ENCODE data around the gene PHF12.

PHF12 gene

DNA sequence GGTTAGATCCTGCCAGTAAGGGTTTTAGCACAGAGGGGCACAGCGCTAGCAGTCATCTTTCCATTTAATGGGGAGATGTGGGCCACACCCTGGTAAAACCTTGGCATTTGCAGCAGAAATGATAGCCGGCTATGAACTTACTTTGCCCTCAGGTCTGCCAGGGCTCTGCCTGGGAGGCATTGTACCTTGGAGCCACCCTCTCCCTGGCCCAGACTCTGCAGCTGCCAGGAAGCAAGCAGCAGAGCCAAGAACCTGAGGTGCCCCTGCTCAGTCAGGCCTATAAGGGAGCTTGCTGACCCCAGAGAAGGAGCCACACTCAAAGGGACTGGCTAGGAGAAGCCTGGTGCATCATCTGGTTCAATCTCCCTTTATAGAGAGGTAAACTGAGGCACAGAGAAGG lies 23.7 kb upstream of the PHF12 start:
- no peak for ATAC-seq
- DNase-seq: no peak

GRCh38 chr17:28974451-28974850 lies 23.1 kb upstream of the PHF12 start:
- no peak for ATAC-seq

DNA sequence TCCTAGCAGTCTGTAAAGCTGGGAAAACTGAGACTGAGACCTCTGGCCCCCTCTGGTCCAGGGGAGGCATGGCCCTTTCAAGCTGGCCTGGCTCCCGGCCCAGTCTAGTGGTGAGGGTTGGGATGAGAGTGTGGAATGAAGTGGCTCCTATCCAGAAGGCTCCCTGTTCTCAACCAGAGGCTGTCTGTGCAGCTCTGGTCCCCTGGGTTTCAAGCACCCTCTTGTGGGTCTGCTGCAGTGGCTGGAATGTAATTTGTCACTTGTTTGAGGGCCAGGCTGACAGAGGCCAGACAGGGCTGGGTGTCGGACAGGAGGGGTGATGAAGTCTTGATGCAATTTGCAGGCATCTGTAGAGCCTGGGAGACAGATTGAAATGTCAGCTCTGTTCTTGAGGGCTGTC lies 22.1 kb upstream of the PHF12 start:
- ATAC-seq (no peak), DNase-seq (no peak)

More at GRCh38 chr17:28974451-28974850, 23.1 kb upstream of the PHF12 start:
- DNase-seq: no peak

- ATAC-seq: no peak
- DNase-seq: no peak
Observed at GRCh38 chr17:28972437-28972836, 21.1 kb upstream of the PHF12 start.

DNA sequence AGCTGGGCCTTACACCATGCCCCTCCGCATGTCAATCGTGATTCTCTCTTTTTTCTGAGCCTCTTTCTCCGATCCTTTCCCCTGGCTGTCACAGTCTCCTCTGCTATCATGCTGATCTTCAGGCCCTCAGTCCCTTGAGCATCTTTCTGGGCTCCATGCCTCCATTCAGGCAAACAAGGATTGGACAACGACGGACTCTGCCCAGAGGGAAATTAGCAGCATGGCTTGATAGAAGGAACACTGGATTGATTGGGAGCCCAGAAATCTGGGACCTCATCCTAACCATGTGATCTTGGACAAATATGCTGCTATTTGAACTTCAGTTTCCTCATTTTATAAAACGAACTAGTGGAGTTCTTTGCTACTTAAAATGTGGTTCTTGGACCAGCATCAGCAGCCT lies 19.6 kb upstream of the PHF12 start:
- DNase-seq (no peak), ATAC-seq (no peak)

DNA sequence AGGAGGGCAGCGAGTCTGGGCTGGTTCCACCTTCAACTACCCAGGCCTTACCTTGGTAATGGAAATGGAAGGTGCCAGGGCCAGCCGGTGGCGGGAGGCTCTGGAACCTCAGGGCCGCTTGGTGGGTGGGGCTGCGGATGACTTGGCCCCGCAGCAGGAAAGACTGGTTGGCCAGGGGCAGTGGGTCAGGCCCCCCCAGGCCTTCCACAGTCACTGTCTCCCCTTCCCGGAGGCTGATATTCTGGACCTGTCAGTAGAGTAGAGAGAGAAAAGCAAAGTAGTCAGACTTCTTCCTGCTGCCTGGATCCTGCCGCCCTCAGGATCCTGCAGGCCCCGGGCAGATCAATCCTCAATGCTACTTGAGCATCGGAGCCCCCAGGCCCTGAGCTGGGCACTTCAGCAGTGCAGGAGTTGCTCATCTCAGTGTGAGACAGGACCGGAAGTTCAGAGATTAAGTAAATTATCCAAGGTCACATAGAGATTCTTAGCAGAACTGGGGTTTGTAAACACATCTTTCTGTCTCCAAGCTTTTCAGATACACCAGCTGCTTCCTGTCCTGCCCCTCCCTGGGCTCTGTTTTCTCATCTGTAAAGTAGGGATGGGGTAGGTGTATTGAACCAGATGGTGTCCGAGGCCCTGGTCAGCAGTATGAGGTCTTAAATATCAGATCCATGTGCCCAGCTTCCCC lies 18.5 kb upstream of the PHF12 start:
- ATAC-seq (no peak), DNase-seq (no peak)

- DNase-seq (no peak), ATAC-seq (no peak)
Observed at GRCh38 chr17:28968914-28969295, 17.6 kb upstream of the PHF12 start.

DNA sequence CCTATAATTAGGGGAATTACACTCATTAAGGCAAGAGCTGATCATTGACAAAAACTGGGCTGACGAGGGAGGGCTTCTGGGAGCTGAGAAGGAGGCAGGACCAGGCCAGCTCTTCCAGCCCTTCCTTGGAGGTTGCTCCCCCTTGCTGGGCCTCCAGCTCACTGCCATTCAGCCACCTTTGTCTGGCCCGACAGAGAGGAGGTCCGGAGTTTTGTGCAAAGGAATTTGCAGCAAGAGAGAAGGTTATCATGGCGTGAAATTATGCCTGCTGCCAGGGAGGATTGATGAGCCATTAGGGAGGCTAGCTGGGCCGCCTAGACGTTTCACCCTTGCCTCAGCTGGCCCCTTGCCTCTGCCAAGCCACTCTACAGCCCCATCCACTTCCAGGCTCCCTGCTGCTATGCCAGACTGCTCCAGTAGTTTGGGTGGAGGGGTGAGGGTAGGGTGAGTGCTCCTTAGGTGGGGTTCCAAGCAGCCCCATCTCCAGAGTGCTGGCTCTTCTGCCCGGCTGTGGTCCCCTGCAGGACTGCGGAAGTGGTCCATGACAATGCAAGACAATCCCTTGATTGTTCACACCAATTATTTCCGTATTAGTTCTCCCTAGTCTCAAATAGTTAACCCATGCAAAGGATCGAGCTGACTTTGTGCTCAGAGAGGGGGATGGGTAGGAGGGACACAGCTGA lies 17.1 kb upstream of the PHF12 start:
- ATAC-seq (no peak), DNase-seq (no peak)

- DNase-seq (no peak), ATAC-seq (no peak)
Observed at GRCh38 chr17:28967221-28968135, 16.2 kb upstream of the PHF12 start.

DNA sequence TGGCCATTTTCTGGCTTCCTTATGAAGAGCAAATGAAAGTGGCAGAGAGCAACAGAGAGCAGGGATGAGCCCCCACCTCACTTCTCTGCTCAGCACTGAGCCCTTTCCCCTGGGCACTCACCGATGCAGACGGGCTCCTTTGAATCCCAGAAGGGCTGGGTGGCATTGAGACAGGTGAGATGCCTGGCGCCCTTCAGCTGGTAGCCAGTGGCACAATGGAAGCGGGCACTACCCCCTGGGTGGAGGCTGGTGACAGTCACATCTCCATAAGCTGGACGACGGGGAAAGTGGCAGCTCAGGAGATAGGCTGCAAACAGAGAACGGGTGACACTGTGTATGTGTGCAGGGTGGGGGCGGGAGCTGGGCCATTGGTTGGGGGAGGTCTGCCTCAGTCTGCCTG lies 12.5 kb upstream of the PHF12 start:
- ATAC-seq: no peak
- no peak for DNase-seq

DNA sequence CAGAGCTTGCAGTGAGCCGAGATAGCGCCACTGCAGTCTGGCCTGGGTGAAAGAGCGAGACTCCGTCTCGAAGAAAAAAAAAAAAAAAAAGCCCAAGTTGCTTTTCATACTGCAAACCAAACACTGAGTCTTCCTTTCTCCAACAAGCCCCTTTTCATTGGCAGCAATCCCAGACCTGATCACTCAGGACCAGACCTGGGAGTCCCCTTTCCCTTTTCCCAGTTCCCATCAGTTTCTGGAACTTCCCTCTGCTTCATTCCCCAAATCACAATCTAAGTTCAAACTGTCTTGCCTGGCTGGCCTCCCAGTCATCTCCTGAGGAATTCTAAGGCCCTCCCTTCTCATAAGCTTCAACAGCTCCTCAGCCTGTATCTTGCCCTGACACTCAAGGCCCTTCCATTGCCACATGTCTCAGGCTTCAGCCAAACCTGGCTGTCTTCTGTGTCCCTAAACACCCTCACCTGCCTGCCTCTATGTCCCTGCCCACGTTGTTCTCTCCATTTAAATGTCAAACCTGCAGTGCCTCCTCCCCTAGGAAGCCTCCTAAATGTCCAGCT lies 11.8 kb upstream of the PHF12 start:
- DNase-seq: no peak
- ATAC-seq: no peak

DNA sequence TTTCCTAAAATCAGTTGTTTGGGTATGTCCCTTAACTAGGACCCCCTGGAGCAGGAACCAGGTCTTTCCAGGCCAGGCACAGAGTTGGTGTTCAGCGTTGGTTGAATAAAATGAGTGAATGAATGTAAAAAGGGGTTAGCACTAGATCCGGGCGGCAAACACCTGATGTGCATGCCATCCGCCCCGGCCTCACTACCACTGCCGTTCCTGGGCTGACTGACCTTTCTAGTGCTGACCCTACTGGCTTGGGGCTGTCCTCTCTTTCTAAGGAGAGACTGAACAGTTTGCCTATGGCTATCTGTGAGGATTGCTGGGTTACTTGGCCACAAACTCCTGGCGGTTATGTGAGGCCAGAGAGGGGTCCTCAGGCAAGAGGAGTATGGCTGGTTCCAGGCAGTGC lies 10.1 kb upstream of the PHF12 start:
- DNase-seq: no peak
- no peak for ATAC-seq

DNA sequence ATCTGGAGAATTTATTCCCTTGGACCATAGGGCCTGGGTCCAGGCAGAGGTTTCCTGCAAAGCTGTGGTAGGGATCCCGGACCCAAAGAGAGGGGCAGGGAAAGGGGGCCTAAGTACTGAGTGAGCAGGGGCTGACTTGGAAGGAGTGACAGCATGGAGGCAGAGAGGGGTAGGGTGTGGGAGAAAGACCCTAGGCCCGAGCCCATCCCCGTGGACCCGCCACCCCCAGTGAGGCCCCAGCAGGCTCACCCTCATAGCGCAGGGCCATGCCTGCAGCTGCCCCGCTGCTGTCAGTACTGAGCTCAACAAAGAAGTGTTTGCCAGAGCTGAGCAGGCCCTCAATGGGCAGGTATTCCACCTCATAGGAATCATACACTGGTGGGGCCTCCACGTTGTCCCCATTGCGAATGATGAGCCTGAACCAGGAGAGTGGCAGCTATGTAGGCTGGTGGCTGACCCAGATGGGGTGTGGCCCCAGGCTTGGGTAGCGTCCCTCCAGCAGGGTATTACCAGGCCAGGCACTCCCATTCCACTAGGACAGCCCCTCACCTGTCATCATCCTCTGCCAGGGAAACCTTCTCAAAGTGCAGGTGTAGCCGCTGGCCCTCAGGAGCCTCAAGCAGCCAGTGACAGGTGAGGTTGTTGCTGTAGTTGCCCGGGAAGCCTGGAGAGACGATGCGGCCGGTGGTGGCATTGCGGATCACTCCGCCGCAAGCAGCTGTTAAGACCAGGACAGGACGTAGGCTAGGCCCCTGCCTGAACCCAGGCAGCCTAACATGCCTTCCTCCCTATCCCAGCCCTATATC lies 9.1 kb upstream of the PHF12 start:
- DNase-seq (no peak), ATAC-seq (no peak)

DNA sequence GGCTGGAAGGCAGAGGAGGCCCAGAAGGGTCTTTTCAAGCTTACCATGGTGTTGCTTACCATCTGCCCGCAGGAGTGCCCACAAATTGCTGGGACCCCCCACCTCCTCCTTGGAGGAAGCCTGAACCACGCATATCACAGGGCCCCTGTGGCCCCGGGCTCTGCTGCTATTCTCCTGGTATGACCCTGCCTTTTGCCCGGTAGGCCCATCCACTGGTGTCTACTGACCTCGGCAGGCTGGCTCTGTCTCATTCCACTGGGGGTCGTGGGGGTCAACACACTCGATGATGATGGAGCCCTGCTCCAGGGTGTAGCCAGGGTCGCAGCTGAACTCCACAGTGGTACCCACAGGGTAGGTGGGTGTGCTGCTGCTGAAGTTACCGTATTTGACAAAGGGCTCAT lies 8.2 kb upstream of the PHF12 start:
- ATAC-seq: no peak
- no peak for DNase-seq

DNA sequence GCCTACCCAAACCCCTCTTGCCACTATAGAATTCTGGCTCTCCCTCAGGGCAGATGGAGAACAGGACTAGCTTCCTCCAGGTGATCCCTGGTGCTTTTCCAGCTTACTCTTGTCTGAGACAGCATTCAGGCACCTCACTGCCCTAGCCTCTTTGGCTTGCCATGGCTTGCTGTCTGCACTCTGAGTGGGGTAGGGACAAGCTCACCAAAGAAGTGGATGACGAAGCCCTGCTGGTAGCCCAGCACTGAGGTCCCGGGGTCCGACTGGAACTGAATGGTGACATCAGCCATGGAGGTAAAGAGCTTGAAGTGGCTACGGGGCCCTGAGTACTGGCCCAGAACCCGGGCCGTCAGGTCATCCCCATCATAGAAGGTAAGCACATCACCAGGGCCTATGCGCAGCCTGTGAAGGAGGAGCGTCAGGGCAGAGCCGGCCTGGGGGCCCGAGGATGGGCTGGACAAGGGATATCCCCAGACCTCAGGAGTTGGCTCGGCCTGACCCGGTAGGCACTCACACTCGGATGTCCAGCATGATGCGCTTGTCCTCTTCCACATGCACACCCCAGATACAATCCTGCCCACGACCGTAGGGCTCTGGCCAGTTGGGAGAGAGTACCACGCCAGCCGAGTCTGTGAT lies 7.6 kb upstream of the PHF12 start:
- DNase-seq: no peak
- no peak for ATAC-seq

GRCh38 chr17:28957992-28958355 lies 6.7 kb upstream of the PHF12 start:
- no peak for ATAC-seq
- no peak for DNase-seq

- no peak for DNase-seq
Observed at GRCh38 chr17:28957277-28957991, 6.1 kb upstream of the PHF12 start.

DNA sequence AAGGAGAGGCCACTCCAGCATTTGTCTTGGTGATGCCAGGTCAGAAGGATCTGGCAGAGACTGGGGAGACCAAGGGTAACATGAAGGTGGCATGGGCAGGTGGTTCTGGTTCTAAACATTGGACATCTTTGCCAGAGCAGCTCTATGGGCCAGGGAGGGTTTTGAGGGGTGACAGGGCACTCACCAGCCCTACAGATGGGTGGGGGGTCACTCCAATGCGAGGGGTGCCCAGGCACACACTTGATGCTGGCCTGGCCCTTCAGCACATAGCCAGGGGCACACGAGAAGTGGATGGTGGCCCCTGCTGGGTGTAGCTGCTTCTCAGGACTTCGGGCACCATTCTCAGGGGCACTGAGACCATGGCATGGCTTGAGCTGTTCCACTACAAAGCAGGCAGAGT lies 5.5 kb upstream of the PHF12 start:
- DNase-seq: no peak
- no peak for ATAC-seq

More at GRCh38 chr17:28957277-28957991, 6.1 kb upstream of the PHF12 start:
- ATAC-seq: no peak

DNA sequence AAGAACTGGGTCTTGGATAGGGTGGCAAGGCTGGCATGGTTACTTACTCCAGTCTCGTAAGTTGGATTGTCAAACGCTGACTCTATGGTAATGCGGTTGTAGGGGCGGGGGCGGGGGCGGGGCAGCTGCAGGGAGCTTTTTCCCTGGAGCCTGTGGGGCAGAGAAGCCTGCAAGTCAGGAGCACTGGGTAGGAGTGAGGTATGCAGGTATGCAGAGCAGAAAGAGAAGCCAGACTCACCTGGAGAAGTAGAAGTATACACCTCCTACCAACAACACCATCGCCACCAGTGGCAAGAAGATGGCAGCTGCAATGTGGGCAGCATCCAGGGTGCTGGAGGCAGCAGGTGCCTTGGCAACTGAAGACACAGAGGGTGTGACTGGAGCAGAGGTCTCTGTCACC lies 4.8 kb upstream of the PHF12 start:
- ATAC-seq (no peak), DNase-seq (no peak)

GRCh38 chr17:28955408-28955807 lies 4.1 kb upstream of the PHF12 start:
- no peak for DNase-seq

GRCh38 chr17:28954886-28955285 lies 3.6 kb upstream of the PHF12 start:
- ATAC-seq: no peak
- no peak for DNase-seq

More at GRCh38 chr17:28955408-28955807, 4.1 kb upstream of the PHF12 start:
- ATAC-seq: no peak
